ENCODE data around the gene CD24. TPM values are rescaled to one million over a fixed set of nuclear protein-coding genes. Genes with fewer than 3 reads are reported as not detected.

Gene CD24
- total RNA-seq, 6 experiments from 2014 or later, result 0.11 to 0.19 TPM; not detected in 4

DNA sequence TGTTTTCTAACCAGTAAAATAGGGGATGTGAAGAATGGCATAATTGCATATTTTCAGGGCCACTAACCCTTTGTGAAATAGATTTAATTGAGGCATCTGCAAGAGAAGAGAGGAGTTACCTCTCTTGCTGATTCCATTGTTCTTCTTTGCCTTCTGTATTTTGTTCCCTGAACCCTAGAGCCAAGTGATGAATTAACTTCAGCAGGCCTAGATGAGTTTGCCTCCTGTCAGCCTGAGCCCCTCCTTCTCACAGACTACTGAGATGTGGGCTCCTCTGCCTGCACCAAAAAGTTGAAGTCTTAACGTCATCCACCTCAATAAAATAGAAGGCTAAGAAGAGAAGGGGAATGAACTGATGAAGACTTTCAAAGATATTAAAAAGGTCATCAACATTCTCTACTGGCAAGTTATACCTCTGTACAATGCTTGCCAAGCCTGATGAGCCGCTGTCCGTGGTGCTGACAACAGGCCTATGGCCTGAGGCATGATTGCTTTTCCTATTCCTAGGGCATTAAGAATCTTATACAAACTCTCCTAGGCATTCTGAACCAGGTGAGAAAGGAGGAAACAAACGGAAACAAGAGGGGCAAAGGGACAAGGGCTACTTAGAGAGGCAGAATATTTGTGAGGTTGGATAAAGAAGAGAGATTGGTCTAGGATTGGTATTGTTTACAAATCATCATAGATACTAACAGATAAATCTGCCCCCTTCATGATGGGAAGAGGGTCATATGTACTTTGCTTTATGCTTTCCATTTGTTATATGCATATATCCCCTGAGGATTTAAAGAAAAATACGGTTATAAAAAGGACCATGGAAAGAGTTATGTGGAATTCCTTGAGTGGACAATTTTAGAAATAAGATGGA is 46.8 kb downstream of the CD24 start:
- H3K4me1 Mint-ChIP-seq (ENCODE audit: low read depth), result no peaks in the 10 kb centered on the region
- H3K36me3 Mint-ChIP-seq (ENCODE audit: low read depth), result no peaks in the 10 kb centered on the region
- H3K9me3 Mint-ChIP-seq, result no peaks in the 10 kb centered on the region
- H3K27me3 Mint-ChIP-seq (ENCODE audit: insufficient read depth), result peaks cover 8% of the 10 kb centered on the region; the same call in 1 of the 2 replicates
- no peak for TF ChIP-seq CTCF (IDR thresholded peaks at IDR 0.05)
- no peak overlapping the region for H3K27ac Mint-ChIP-seq
- DNase-seq, result peak; percentile 7
- no peak overlapping the region for H3K4me3 Mint-ChIP-seq

- no peaks in the 10 kb centered on the region for H3K36me3 Mint-ChIP-seq (ENCODE audit: low read depth)
- no peak overlapping the region for H3K4me3 Mint-ChIP-seq
- TF ChIP-seq CTCF (IDR thresholded peaks at IDR 0.05), result no peak
- H3K9me3 Mint-ChIP-seq, result no peaks in the 10 kb centered on the region
- no peak for DNase-seq
- no peak overlapping the region for H3K27ac Mint-ChIP-seq
- H3K27me3 Mint-ChIP-seq (ENCODE audit: insufficient read depth), result peaks cover 15% of the 10 kb centered on the region; the same call in 1 of the 2 replicates
- no peaks in the 10 kb centered on the region for H3K4me1 Mint-ChIP-seq (ENCODE audit: low read depth)
Measured at GRCh38 chr6:106925948-106926347, 48.6 kb downstream of the CD24 start.

DNA sequence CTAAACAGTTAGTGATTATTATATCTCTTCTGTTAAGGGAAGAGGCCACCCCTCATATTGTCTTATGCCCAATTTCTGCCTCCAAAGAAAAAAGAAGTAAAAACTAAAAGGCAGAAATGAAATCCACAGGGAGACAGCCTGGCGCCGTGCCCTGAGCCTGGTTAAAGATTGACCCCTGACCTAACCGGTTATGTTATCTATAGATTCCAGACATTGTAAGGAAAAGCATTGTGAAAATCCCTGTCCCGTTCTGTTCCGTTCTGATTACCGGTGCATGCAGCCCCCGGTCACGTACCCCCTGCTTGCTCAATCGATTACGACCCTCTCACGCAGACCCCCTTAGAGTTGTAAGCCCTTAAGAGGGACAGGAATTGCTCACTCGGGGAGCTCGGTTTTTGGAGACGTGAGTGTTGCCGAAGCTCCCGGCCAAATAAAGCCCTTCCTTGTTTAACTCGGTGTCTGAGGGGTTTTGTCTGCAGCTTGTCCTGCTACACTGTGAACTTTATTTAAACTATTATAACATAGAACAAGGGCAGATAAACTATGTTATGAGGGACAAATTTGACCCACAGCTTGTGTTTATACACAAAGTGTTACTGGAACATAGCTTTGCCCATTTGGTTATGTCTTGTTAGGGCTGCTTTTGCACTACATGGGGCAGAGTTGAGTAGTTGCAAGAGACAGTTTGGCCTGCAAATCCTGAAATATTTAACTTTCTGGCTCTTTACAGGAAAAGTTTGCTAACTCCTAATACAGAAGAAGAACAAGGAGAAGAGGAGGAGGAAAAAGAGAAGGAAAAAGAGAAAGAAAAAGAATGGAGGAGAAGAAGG is 49.6 kb downstream of the CD24 start:
- Mint-ChIP-seq H3K36me3 (ENCODE audit: low read depth) (no peaks in the 10 kb centered on the region), H3K9me3 (no peaks in the 10 kb centered on the region), H3K27me3 (ENCODE audit: insufficient read depth) (peaks cover 15% of the 10 kb centered on the region; the same call in 1 of the 2 replicates), H3K4me3 (no peak overlapping the region), H3K4me1 (ENCODE audit: low read depth) (no peaks in the 10 kb centered on the region), H3K27ac (no peak overlapping the region)
- DNase-seq, result no peak
- TF ChIP-seq CTCF (IDR thresholded peaks at IDR 0.05), result no peak

- H3K27ac Mint-ChIP-seq, result no peak overlapping the region
- no peaks in the 10 kb centered on the region for H3K9me3 Mint-ChIP-seq
- no peak overlapping the region for H3K4me3 Mint-ChIP-seq
- TF ChIP-seq CTCF (IDR thresholded peaks at IDR 0.05), result no peak
- no peaks in the 10 kb centered on the region for H3K4me1 Mint-ChIP-seq (ENCODE audit: low read depth)
- no peak for DNase-seq
- H3K36me3 Mint-ChIP-seq (ENCODE audit: low read depth), result no peaks in the 10 kb centered on the region
- H3K27me3 Mint-ChIP-seq (ENCODE audit: insufficient read depth), result peaks cover 15% of the 10 kb centered on the region
Measured at GRCh38 chr6:106922626-106923025, 51.9 kb downstream of the CD24 start.

Other genes starting within 250 kb of the CD24 start
- 10 to 100 TPM; 17.0 to 22.7 (median 18.2) TPM for gene MTRES1, start 53.5 kb upstream of the CD24 start, total RNA-seq (2021; fragmentation: NEBNext Ultra II Directional; extraction: Animal tissue kit (Norgen Biotek cat#: 25700))
- gene BEND3, start 140.8 kb upstream of the CD24 start, total RNA-seq (2021; fragmentation: NEBNext Ultra II Directional; extraction: Animal tissue kit (Norgen Biotek cat#: 25700)), result 1 to 10 TPM; 1.9 to 2.3 (median 2.1) TPM